ENCODE data around the gene FYB1. TPM values are rescaled to one million over a fixed set of nuclear protein-coding genes. Genes with fewer than 3 reads are reported as not detected.

FYB1 gene
- total RNA-seq, 1 experiment from 2014 or later = not detected

DNA sequence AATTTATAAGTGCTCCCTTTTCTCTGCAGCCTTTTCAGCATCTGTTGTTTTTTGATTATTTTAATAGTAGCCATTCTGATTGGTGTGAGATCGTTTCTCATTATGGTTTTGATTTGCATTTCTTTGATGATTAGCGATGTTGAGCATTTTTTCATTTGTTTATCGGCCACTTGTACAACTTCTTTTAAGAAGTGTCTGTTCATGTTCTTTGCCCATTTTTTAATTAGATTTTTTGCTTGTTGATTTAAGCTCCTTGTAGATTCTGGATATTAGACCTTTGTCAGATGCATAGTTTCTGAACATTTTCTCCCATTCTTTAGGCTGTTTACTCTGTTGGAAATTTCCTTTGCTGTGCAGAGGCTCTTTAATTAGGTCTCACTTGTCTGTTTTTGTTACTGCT lies 46.3 kb downstream of the FYB1 start:
- Histone ChIP-seq H3K36me3 (replicated peaks; ENCODE audit: control insufficient read depth, insufficient read depth, low read length) (no peaks in the 10 kb centered on the region), H3K27me3 (ENCODE audit: control insufficient read depth, insufficient read depth, low read length) (no peaks in the 10 kb centered on the region), H3K4me3 (ENCODE audit: insufficient read depth, low read depth, low read length) (no peak overlapping the region)
- no peak for DNase-seq

DNA sequence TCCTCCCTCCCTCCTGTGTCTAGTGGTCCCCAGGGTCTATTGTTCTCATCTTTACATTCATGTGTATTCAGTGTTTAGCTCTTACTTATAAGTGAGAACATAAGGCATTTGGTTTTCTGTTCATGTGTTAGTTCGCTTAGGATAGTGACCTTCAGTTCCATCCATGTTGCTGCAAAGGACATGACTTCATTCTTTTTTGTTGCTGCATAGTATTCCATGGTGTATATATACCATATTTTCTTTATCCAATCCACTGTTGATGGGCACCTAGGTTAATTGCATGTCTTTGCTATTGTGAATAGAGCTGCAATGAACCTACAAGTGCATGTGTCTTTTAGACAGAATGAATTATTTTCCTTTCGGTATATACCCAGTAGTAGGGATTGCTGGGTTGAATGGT lies 46.8 kb downstream of the FYB1 start:
- DNase-seq = no peak
- H3K27me3 ChIP-seq (ENCODE audit: control insufficient read depth, insufficient read depth, low read length) = no peaks in the 10 kb centered on the region

DNA sequence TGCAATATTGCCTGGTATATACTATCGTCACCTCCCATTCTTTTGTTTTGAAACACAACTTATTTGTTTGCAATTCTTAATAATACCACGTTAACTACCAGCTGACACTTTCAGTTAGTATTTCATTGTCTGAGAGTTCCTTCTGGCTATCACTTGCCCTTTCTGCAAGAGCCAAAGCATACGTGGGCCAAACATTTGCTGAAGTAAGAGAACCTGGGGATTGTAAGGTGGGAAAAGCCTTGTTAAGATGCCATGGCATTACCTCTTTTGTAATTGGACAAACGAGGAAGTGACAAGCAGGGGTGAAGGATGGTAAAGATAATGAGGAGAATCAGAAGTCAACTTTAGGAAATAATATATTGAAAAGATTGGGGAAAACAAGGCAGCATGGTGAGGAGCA lies 47.7 kb downstream of the FYB1 start:
- Histone ChIP-seq H3K27me3 (ENCODE audit: control insufficient read depth, insufficient read depth, low read length) (no peaks in the 10 kb centered on the region), H3K4me3 (ENCODE audit: insufficient read depth, low read depth, low read length) (no peak overlapping the region), H3K36me3 (replicated peaks; ENCODE audit: control insufficient read depth, insufficient read depth, low read length) (no peaks in the 10 kb centered on the region)
- DNase-seq = no peak

More for the DNA sequence above, 46.8 kb downstream of the FYB1 start:
- Histone ChIP-seq H3K4me3 (ENCODE audit: insufficient read depth, low read depth, low read length) (no peak overlapping the region), H3K36me3 (replicated peaks; ENCODE audit: control insufficient read depth, insufficient read depth, low read length) (no peaks in the 10 kb centered on the region)

DNA sequence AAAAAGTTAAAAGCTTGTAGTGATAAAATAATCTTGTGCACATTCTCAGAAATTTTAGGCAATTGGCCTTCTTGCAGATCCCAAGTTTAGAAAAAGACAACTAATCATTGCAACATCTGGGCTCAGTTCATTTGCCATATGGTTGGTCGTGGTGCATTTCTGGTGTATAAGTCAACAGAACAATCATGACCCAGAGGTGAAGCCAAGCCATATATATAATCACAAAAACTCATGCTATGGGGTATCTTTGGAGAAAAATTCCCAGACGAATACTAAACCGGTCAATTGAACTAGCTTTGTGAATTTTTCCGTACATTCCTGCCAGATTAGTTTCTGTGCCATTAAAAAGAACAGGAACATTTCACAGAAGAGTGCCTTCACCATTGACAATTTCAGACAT lies 50.3 kb downstream of the FYB1 start:
- no peak for DNase-seq
- Histone ChIP-seq H3K4me3 (ENCODE audit: insufficient read depth, low read depth, low read length) (no peak overlapping the region), H3K27me3 (ENCODE audit: control insufficient read depth, insufficient read depth, low read length) (no peaks in the 10 kb centered on the region), H3K36me3 (replicated peaks; ENCODE audit: control insufficient read depth, insufficient read depth, low read length) (no peaks in the 10 kb centered on the region)

DNA sequence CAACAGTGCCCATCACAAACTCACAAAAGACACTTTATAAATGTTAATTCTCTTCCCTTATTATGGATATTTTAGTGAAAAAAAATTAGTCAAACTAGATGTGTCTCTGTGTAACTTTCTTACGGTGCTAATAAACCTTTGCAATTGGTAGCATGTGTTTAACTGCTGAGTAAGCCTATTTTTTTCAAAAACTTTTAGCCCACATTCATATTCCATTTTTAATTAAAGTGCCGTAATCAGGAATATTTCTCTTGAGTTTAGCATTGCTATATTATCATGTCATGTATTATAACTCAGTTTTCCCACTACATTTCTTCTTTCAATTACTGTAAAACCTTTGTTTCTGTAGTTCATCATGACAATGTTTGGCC lies 51.4 kb downstream of the FYB1 start:
- Histone ChIP-seq H3K27me3 (ENCODE audit: control insufficient read depth, insufficient read depth, low read length) (no peaks in the 10 kb centered on the region), H3K36me3 (replicated peaks; ENCODE audit: control insufficient read depth, insufficient read depth, low read length) (no peaks in the 10 kb centered on the region), H3K4me3 (ENCODE audit: insufficient read depth, low read depth, low read length) (no peak overlapping the region)
- DNase-seq = no peak

DNA sequence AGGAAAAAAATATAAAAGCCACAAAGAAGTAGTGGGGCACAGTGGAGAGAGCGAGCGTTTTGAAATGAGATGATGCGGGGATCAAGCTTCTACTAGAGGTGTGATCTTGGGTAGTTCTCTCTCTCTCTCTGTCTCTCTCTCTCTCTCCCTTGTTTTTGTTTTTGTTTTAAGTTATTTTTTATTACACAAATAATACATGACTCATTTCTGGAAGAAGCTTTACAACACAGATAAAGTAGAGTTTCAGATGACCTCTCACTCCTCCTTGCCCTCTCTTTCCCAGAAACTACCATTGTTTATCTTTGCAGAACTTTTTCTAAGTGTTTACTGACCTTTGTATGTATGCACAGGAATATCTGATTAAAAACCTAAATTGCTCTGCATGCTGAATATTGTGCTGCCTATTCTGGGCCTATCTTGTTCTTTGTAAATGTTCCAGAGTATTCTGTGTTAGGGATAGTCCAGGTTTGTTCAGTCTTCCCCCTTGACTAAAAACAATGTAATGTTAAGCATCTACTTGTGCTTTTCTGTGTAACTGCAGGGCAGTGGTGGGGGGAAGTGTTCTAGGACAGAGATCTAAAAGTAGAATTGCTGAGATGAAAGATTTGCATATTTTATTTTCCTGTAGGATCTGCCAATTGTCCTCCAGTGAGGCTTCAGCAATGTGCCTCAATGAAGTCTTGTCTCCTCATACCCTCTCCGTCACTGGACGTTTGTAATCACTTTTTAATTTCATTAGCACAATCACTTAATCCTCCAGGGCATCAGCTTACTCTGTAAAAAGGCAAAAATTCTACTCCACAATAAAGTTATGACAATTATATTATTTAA lies 52.0 kb downstream of the FYB1 start:
- no peaks in the 10 kb centered on the region for H3K36me3 ChIP-seq (replicated peaks; ENCODE audit: control insufficient read depth, insufficient read depth, low read length)
- no peaks in the 10 kb centered on the region for H3K27me3 ChIP-seq (ENCODE audit: control insufficient read depth, insufficient read depth, low read length)
- no peak for DNase-seq
- no peak overlapping the region for H3K4me3 ChIP-seq (ENCODE audit: insufficient read depth, low read depth, low read length)

DNA sequence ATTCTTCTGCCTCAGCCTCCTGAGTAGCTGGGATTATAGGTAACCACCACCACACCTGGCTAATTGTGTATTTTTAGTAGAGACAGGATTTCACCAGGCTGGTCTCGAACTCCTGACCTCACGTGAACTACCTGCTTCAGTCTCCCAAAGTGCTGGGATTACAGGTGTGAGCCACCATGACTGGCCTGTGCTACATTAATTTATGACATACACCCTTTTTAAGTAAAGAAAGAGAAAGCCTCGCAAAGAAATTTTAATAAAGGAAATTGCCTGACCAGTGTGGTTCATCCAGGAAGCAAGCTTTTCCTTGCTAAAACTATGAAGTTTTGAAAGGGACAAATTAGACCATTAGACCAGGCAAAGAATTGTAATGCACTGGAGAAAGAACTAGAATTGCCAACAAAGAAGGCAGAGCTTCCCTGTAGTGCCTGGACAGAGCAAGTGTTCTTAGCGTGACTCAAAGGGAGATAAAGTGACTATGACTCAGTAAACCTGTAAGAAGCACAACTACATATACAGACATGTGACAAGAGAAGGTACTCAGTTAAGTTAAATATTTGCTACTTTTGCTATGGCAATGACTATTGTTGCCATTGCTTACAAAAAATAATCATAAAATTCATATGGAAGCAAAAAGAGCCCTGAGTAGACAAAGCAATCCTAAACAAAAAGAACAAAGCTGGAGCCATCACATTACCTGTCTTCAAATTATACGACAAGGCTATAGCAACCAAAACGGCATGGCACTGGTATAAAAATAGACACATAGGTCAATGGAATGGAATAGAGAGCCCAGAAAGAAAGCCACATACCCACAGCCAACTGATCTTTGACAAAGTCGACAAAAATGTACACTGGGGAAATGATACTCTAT lies 54.6 kb downstream of the FYB1 start:
- H3K4me3 ChIP-seq (ENCODE audit: insufficient read depth, low read depth, low read length) = no peak overlapping the region
- no peak for DNase-seq
- H3K36me3 ChIP-seq (replicated peaks; ENCODE audit: control insufficient read depth, insufficient read depth, low read length) = no peaks in the 10 kb centered on the region
- H3K27me3 ChIP-seq (ENCODE audit: control insufficient read depth, insufficient read depth, low read length) = no peaks in the 10 kb centered on the region

DNA sequence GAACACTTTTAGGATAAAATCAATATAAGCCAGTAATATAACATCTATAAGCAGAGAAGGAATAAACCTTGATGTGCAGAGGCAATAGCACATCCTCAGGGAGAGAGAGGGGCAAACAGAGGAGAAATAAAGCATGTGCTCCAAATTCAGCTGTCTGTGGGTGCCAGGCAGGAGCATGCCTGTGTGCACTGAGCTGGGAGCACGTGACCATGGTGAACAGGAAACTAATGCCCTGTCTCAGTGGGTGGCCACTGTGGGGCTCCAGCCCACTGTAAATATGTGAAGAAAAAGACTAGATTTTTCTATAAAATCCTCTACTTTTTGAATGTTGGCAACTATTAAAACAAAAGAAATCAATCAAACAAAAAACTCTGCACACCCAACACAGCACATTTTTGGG lies 55.3 kb downstream of the FYB1 start:
- H3K4me3 ChIP-seq (ENCODE audit: insufficient read depth, low read depth, low read length) = no peak overlapping the region
- H3K27me3 ChIP-seq (ENCODE audit: control insufficient read depth, insufficient read depth, low read length) = no peaks in the 10 kb centered on the region
- DNase-seq = no peak
- no peaks in the 10 kb centered on the region for H3K36me3 ChIP-seq (replicated peaks; ENCODE audit: control insufficient read depth, insufficient read depth, low read length)

DNA sequence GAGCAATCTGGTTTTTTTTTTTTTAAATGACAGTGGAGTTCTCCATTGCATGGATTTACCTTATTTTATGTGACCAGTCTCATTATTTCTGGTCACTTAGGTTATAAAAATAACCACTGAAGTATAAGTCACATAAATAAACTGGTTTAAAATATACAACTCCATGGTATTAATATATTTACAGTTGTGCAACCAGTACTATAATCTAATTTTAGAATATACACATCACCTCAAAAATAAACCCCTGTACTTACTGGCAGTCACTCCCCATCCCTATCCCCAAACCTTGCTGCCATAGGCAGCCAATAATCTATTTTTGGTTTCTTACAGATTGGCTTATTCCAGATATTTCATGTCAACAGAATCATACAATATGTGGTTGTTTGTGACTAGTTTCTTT lies 57.8 kb downstream of the FYB1 start:
- DNase-seq = no peak
- H3K27me3 ChIP-seq (ENCODE audit: control insufficient read depth, insufficient read depth, low read length) = no peaks in the 10 kb centered on the region
- H3K4me3 ChIP-seq (ENCODE audit: insufficient read depth, low read depth, low read length) = no peak overlapping the region
- H3K36me3 ChIP-seq (replicated peaks; ENCODE audit: control insufficient read depth, insufficient read depth, low read length) = no peaks in the 10 kb centered on the region

DNA sequence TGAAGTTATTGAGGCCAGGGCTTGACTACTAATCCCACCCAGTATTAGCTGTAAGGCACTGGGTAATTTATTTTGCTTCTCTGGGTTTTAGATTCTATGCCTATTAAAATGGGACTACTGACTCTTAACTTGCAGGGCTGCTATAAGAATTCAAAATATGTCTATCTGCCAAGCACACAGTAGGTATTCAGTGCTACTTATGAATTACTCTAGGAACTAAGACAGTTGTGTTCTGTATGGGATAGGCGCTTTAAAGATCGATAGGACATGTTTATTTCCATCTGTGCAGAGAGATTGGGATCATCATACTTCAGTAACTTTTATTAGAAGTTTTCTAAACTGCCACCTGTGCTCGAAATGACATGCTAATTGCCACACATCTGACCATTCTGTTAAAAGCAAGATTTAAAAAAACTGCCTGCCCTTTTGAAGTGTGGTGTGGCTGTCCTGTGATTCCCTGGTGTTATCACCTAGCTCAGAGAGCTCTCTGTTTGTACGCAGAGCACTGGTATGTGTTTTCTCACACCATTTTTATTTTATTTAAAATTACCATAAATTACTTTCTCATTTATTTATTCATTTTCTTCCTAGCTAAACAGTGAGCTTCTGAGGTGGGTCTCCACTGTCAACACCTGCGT lies 58.7 kb downstream of the FYB1 start:
- Histone ChIP-seq H3K27me3 (ENCODE audit: control insufficient read depth, insufficient read depth, low read length) (no peaks in the 10 kb centered on the region), H3K4me3 (ENCODE audit: insufficient read depth, low read depth, low read length) (no peak overlapping the region), H3K36me3 (replicated peaks; ENCODE audit: control insufficient read depth, insufficient read depth, low read length) (no peaks in the 10 kb centered on the region)
- no peak for DNase-seq

DNA sequence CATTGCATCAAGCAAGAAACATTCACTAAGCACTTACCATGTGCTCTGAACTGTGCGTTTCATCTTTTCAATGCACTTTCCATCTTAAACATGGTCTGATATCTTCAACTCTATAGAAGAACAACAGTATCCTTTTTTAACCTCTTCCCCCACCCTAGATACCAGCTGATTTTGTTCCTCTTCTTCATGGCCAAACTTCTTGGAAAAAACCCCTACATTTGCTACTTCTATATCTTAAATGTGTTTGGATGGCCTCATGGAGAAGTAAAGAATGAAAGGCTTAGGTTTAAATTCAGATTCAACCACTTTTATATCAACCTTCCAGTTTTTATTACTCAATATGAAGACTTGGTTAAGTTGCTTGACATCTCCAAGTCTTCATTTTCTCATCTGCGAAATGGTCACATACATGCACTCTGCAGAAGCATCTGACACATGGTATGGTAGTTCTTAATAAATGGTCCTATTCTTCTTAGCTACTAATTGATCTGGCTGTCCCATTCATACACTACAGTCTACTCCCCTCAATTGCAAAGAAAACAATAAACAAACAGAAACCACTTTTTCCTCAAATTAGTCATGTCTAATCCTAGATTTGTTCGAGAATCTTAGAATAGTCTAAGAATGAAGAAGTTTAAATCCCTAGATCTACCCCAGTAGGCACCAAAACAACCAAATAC lies 59.4 kb downstream of the FYB1 start:
- no peak for DNase-seq
- H3K4me3 ChIP-seq (ENCODE audit: insufficient read depth, low read depth, low read length) = no peak overlapping the region

DNA sequence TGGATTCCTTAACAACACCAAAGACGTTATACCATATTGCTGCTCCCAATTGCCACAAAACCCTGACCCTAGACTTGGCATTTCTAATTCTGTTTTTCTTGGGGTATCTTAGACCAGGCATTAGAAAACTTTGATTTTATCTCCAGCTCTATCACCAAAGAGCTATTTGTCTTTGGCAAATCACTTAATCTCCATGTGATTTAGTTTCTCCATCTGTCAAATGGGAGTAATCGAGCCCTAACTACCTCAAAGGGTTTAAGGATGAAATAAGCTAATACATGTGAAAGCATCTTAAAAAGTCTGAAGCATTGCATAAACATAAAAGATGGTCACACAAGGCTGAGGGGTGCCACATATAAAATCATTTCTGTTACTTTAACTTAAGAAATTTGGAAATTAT lies 60.6 kb downstream of the FYB1 start:
- Histone ChIP-seq H3K4me3 (ENCODE audit: insufficient read depth, low read depth, low read length) (no peak overlapping the region), H3K36me3 (replicated peaks; ENCODE audit: control insufficient read depth, insufficient read depth, low read length) (no peaks in the 10 kb centered on the region), H3K27me3 (ENCODE audit: control insufficient read depth, insufficient read depth, low read length) (no peaks in the 10 kb centered on the region)
- no peak for DNase-seq

More for the DNA sequence above, 59.4 kb downstream of the FYB1 start:
- H3K36me3 ChIP-seq (replicated peaks; ENCODE audit: control insufficient read depth, insufficient read depth, low read length) = no peaks in the 10 kb centered on the region
- no peaks in the 10 kb centered on the region for H3K27me3 ChIP-seq (ENCODE audit: control insufficient read depth, insufficient read depth, low read length)

DNA sequence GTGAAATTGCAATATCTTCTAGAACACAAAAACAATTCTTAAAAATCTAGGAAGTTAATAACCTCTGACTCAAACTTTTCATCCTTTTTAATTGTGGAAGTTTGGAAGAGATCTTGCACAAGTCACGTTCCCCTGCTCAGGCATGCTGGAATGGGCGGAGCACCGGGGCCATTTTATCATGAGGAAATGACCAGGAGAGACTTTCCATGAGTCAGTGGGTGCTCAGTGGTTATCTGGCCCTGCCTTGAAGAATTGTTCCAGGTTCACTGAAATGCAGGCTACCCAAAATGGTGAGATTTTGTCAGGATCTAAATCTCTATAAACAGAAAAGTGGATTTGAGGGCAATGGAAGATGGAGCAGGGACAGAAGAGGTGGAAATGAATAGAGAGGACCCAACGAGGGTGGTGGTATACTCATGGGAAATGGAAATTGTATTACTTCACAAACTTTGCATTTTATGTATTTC lies 61.2 kb downstream of the FYB1 start:
- DNase-seq = no peak
- no peaks in the 10 kb centered on the region for H3K36me3 ChIP-seq (replicated peaks; ENCODE audit: control insufficient read depth, insufficient read depth, low read length)

DNA sequence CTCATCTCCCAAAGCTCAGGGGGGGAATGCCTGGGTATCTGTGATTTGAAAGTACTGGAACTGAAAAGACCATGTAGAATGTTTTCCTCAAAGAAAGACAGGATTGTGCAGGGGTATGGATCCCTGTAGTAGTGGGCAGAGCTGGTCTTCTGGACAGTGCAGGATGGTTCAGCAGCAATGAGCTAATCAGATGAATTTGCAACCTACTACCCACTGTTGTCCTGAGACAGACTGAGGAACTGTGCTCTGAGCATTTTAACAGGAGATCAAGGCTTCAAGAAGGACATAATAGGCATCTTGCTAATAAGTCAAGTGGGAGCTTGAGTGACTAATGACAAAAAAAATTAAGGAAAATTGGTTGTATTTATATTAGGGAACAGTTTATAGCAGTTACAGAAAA lies 61.7 kb downstream of the FYB1 start:
- DNase-seq = no peak
- H3K4me3 ChIP-seq (ENCODE audit: insufficient read depth, low read depth, low read length) = no peak overlapping the region
- H3K36me3 ChIP-seq (replicated peaks; ENCODE audit: control insufficient read depth, insufficient read depth, low read length) = no peaks in the 10 kb centered on the region
- H3K27me3 ChIP-seq (ENCODE audit: control insufficient read depth, insufficient read depth, low read length) = no peaks in the 10 kb centered on the region

More for the DNA sequence above, 61.2 kb downstream of the FYB1 start:
- Histone ChIP-seq H3K4me3 (ENCODE audit: insufficient read depth, low read depth, low read length) (no peak overlapping the region), H3K27me3 (ENCODE audit: control insufficient read depth, insufficient read depth, low read length) (no peaks in the 10 kb centered on the region)
